Keratinocyte (primary cell): Measurements from ENCODE around the gene CCBE1. TPM values are rescaled to one million over a fixed set of nuclear protein-coding genes. Genes with fewer than 3 reads are reported as not detected.

Experiments used
- DNase-seq: peaks from one replicate; pipeline ENCODE4 v3.0.0-alpha.2; 2011; ENCODE audit warnings: low read depth, missing footprints, low spot score
- FAIRE-seq: peaks from 2 replicates; lab custom pipeline; 2011; peaks lifted over from hg19 to GRCh38; lab: Jason Lieb, UNC
- H2AFZ ChIP-seq: 2 replicates; pipeline ENCODE4 v1.6.0; 2012; ENCODE audit warnings: low read length, control low read depth, inconsistent platforms; ENCODE audit not compliant: control insufficient read depth
- H3K27ac ChIP-seq: 2 replicates; pipeline ENCODE4 v1.5.1; 2011; ENCODE audit warnings: low read length; ENCODE audit not compliant: control insufficient read depth, insufficient read depth
- H3K27me3 ChIP-seq: 3 replicates; pipeline ENCODE4 v1.6.0; 2011; ENCODE audit warnings: low read length; ENCODE audit not compliant: control insufficient read depth, insufficient read depth; ENCODE audit errors: extremely low read depth
- H3K36me3 ChIP-seq, 2 experiments: 2 replicates in 1 of 2; 3 replicates in 1 of 2; pipeline ENCODE4 v1.5.1; 2011; ENCODE audit warnings: low read length in 2 of 2, mild to moderate bottlenecking in 1 of 2; ENCODE audit not compliant: control insufficient read depth in 2 of 2, insufficient read depth in 2 of 2; ENCODE audit errors: extremely low read depth in 1 of 2
- H3K4me1 ChIP-seq: 3 replicates; pipeline ENCODE4 v1.5.1; 2011; ENCODE audit warnings: low read length; ENCODE audit not compliant: control insufficient read depth, insufficient read depth; ENCODE audit errors: extremely low read depth
- H3K4me2 ChIP-seq: 3 replicates; pipeline ENCODE4 v1.6.0; 2011; ENCODE audit warnings: low read depth, low read length; ENCODE audit not compliant: control insufficient read depth, insufficient read depth; ENCODE audit errors: extremely low read depth
- H3K4me3 ChIP-seq, 3 experiments: fragments of 200-600 bp in 1 of 3; sonication (generic) in 1 of 3; 2 replicates in 2 of 3; 3 replicates in 1 of 3; pipeline ENCODE4 v1.5.1; 2011 to 2016; ENCODE audit warnings: low read length in 3 of 3, mild to moderate bottlenecking in 3 of 3, control low read depth in 2 of 3, inconsistent platforms in 1 of 3, low read depth in 1 of 3, mixed read lengths in 1 of 3, mixed run types in 1 of 3, moderate library complexity in 1 of 3; ENCODE audit not compliant: control insufficient read depth in 2 of 3, insufficient read depth in 2 of 3; ENCODE audit errors: extremely low read depth in 1 of 3
- H3K79me2 ChIP-seq: 2 replicates; pipeline ENCODE4 v1.6.0; 2012; ENCODE audit warnings: low read length; ENCODE audit not compliant: control insufficient read depth, insufficient read depth
- H3K9ac ChIP-seq: 3 replicates; pipeline ENCODE4 v1.6.0; 2011; ENCODE audit warnings: low read length; ENCODE audit not compliant: control insufficient read depth, insufficient read depth; ENCODE audit errors: extremely low read depth
- H3K9me1 ChIP-seq: 3 replicates; pipeline ENCODE4 v1.6.0; 2011; ENCODE audit warnings: low read length; ENCODE audit not compliant: control insufficient read depth, insufficient read depth; ENCODE audit errors: extremely low read depth
- H3K9me3 ChIP-seq: 2 replicates; pipeline ENCODE4 v1.5.1; 2012; ENCODE audit warnings: low read depth, low read length; ENCODE audit not compliant: control insufficient read depth
- H4K20me1 ChIP-seq: 3 replicates; pipeline ENCODE4 v1.6.0; 2011; ENCODE audit warnings: low read length; ENCODE audit not compliant: control insufficient read depth, insufficient read depth; ENCODE audit errors: extremely low read depth
- CTCF ChIP-seq, 3 experiments: IDR thresholded peaks in 1 of 3; conservative IDR thresholded peaks in 1 of 3; optimal IDR thresholded peaks in 1 of 3; 2 replicates in 2 of 3; 3 replicates in 1 of 3; pipeline versions ENCODE3 to v1.5.1; 2011; ENCODE audit warnings: low read length in 3 of 3, mild to moderate bottlenecking in 3 of 3, moderate library complexity in 2 of 3, control low read depth in 1 of 3, inconsistent platforms in 1 of 3; ENCODE audit not compliant: insufficient read depth in 2 of 3; ENCODE audit errors: extremely low read depth in 1 of 3
- EZH2 ChIP-seq: IDR thresholded peaks from one replicate; pipeline ENCODE4 v1.6.1; 2012; ENCODE audit warnings: inconsistent platforms, mild to moderate bottlenecking, low read length, moderate library complexity
- dilution Hi-C: fragments of 300-500 bp; cut with MboI; formaldehyde crosslinking; loops from one replicate; pipeline ENCODE4 v1.7.0; 2020; ENCODE audit warnings: low sequenced_read_pairs; ENCODE audit not compliant: extremely low pct_ligation_motif_present
- polyA plus RNA-seq, 5 experiments: library from polyadenylated mRNA; depleted of rRNA in 3 of 5; stranded (reverse) in 3 of 5; stranded (forward) in 1 of 5; unstranded in 1 of 5; fragments of >200 nt; gene quantifications; 1 replicate in 1 of 5; 2 replicates in 3 of 5; 3 replicates in 1 of 5; pipeline versions ENCODE4 v1.2.1 to v1.2.3, GENCODE V29; 2011 to 2012; ENCODE audit warnings: missing spikeins in 2 of 5, low read depth in 1 of 5, low replicate concordance in 1 of 5

The CCBE1 gene
- polyA plus RNA-seq, 1 donor (not counting 4 experiments of a cell fraction or from before 2014, with no cell fraction given) = 20.1 TPM

GRCh38 chr18:59733421-59733820 lies 36.2 kb upstream of the CCBE1 start:
- H2AFZ ChIP-seq = no peak overlapping the region
- no peaks in the 10 kb centered on the region for H4K20me1 ChIP-seq
- no peak overlapping the region for H3K4me2 ChIP-seq
- FAIRE-seq (no peak), DNase-seq (no peak)
- TF ChIP-seq CTCF (optimal IDR thresholded peaks at IDR 0.05 in 1 of 3, IDR thresholded peaks at IDR 0.05 in 1 of 3, conservative IDR thresholded peaks at IDR 0.05 in 1 of 3; ENCODE audit: extremely low read depth in 1 of 3, insufficient read depth in 2 of 3, low read length in 3 of 3) = no peak
- no peak for TF ChIP-seq EZH2
- H3K36me3 ChIP-seq = no peaks in the 10 kb centered on the region
- no peaks in the 10 kb centered on the region for H3K27me3 ChIP-seq
- no peak overlapping the region for H3K9ac ChIP-seq
- no peak overlapping the region for H3K4me3 ChIP-seq
- H3K4me1 ChIP-seq = no peaks in the 10 kb centered on the region
- dilution Hi-C loops = no loop called here
- no peaks in the 10 kb centered on the region for H3K9me1 ChIP-seq
- H3K27ac ChIP-seq = no peak overlapping the region
- no peaks in the 10 kb centered on the region for H3K9me3 ChIP-seq
- no peaks in the 10 kb centered on the region for H3K79me2 ChIP-seq

GRCh38 chr18:59730896-59731295 lies 33.7 kb upstream of the CCBE1 start:
- H3K4me1 ChIP-seq = no peaks in the 10 kb centered on the region
- no peak overlapping the region for H3K4me2 ChIP-seq
- H3K27me3 ChIP-seq = no peaks in the 10 kb centered on the region
- no peaks in the 10 kb centered on the region for H4K20me1 ChIP-seq
- dilution Hi-C loops = no loop called here
- H2AFZ ChIP-seq = no peak overlapping the region
- H3K9ac ChIP-seq = no peak overlapping the region
- no peak overlapping the region for H3K4me3 ChIP-seq
- no peaks in the 10 kb centered on the region for H3K79me2 ChIP-seq
- H3K27ac ChIP-seq = no peak overlapping the region
- TF ChIP-seq CTCF (optimal IDR thresholded peaks at IDR 0.05 in 1 of 3, IDR thresholded peaks at IDR 0.05 in 1 of 3, conservative IDR thresholded peaks at IDR 0.05 in 1 of 3; ENCODE audit: extremely low read depth in 1 of 3, insufficient read depth in 2 of 3, low read length in 3 of 3) (no peak), EZH2 (no peak)
- no peaks in the 10 kb centered on the region for H3K9me1 ChIP-seq
- no peaks in the 10 kb centered on the region for H3K36me3 ChIP-seq
- H3K9me3 ChIP-seq = no peaks in the 10 kb centered on the region
- DNase-seq (no peak), FAIRE-seq (no peak)
